ENCODE data around the gene CTNNA3.

GRCh38 chr10:67550838-67551402, 145.1 kb downstream of the CTNNA3 start:
- TF ChIP-seq ZBTB48 (tag by site-specific recombination; IDR thresholded peaks at IDR 0.05) = no peak
- no peak for TF ChIP-seq ZEB2 (tag by site-specific recombination; IDR thresholded peaks at IDR 0.05)
- no peak for TF ChIP-seq ZNF280D (tag by site-specific recombination; IDR thresholded peaks at IDR 0.05)
- no peak for TF ChIP-seq CTCF (tag by site-specific recombination; IDR thresholded peaks at IDR 0.05)
- no peak for TF ChIP-seq KLF17 (tag by site-specific recombination; IDR thresholded peaks at IDR 0.05)
- TF ChIP-seq GLIS1 (tag by site-specific recombination; IDR thresholded peaks at IDR 0.05) = no peak
- no peak for TF ChIP-seq ZNF660 (tag by site-specific recombination; IDR thresholded peaks at IDR 0.05)
- no peak for TF ChIP-seq ZNF274 (IDR thresholded peaks at IDR 0.05; ENCODE audit: low read length)
- no peak for TF ChIP-seq ZNF274 (tag by site-specific recombination; IDR thresholded peaks at IDR 0.05; ENCODE audit: borderline replicate concordance)
- TF ChIP-seq ZNF335 (tag by site-specific recombination; conservative IDR thresholded peaks at IDR 0.05) = no peak
- no peak for TF ChIP-seq EGR2 (tag by site-specific recombination; IDR thresholded peaks at IDR 0.05; ENCODE audit: low read depth)
- no peak for TF ChIP-seq YY1 (tag by site-specific recombination; IDR thresholded peaks at IDR 0.05)
- no peak for TF ChIP-seq ZNF561 (tag by site-specific recombination; IDR thresholded peaks at IDR 0.05; ENCODE audit: borderline replicate concordance)
